ENCODE data around the gene SCO2.
"Not testable (repeated sequence)": the region's sequence is repeated elsewhere in the genome, so short reads cannot be mapped to it uniquely, and the experiment has no call there.

Gene SCO2

DNA sequence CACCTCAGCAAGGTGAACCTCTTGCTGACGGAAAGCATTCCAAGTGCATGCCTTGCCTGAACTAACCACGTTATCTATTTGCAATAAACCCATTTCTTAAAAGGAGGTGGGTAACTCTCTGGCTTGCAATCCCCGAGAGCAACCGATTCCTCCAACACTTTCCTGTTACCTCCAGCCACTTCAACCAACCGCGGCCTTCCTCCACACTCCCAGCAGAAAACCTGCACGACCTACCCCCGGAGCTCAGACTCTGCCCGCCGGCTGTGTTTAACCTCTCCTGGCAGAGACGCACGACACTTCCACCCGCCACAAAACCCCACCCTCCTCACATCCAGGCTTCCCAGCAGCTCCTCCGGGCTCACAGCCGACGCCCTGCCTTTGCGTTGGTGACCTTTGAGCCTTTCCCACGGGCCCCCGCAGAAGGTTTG is 708 bp downstream of the SCO2 start:
- H3K9me3 Mint-ChIP-seq = no peaks in the 10 kb centered on the region
- H3K27ac Mint-ChIP-seq = peak overlapping the region; percentile 95
- peaks cover 52% of the 10 kb centered on the region for H3K4me1 Mint-ChIP-seq (ENCODE audit: low read depth)
- H3K36me3 Mint-ChIP-seq (ENCODE audit: low read depth) = peaks cover 93% of the 10 kb centered on the region
- intact Hi-C loops (cut with micrococcal nuclease) = loop anchor here (1.0 to 5.0 kb wide), 2 partner anchors 38 to 98 kb away; partner anchors contain the start of gene SYCE3
- H3K4me3 Mint-ChIP-seq = peak overlapping the region; percentile 97
- no peaks in the 10 kb centered on the region for H3K27me3 Mint-ChIP-seq

DNA sequence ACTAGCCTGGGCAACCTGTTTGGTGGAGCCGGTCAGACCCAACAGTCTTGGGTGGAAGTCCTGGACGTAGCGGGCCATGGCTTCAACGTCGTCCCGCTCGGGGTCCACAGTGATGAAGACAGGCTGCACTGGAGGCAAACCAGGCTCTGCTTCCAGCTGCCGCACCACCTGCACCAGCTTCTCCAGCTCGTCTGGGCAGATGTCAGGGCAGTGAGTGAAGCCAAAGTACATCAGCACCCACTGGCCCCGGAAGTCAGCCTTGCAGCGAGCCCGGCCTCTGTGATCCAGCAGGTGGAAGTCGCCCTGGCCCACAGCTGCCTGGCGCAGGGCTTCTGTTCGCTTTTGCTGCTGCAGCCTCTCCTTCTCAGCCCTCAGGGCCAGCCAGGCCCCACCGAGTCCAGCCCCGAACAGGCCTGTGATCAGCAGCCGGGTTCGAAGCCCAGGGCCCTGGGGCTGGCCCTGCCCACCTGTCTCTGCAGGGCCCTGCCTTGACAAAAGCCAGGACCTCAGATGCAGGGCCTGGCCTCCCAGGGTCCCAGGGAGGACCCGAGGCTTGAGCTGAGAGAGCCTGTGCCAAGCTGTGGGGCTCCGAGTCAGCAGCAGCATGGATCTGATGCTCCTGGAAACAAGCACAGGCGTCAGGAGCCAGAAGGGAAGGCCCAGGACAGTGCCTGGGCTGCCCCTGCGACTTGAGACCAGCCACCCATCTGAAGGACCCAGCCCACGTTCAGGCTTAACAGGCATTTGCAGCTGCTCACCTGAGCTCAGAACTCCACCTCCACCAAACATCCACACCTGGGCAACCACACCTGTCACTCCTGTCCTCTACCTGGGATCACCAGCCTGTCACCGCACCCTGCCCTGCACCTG is 1.4 kb downstream of the SCO2 start:
- H3K36me3 Mint-ChIP-seq (ENCODE audit: low read depth) = peaks cover 93% of the 10 kb centered on the region

DNA sequence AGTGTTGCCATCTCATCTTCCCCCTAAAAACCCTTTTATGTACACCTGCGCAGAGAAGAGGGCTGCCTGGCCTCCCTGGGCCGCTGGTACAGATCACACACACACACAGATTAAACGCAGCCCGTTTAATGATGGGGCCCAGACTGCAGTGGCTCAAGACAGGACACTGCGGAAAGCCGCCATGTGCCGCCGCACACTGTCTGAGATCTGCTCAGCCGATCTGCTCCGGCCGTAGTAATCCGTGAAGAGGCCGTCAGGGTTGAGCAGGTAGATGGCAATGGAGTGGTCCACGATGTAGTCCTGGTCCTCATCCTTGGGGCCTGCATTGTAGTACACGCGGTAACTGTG is 2.0 kb downstream of the SCO2 start:
- Mint-ChIP-seq H3K4me1 (ENCODE audit: low read depth) (peaks cover 43% of the 10 kb centered on the region), H3K27ac (no peak overlapping the region), H3K36me3 (ENCODE audit: low read depth) (peaks cover 93% of the 10 kb centered on the region), H3K27me3 (no peaks in the 10 kb centered on the region), H3K4me3 (no peak overlapping the region), H3K9me3 (no peaks in the 10 kb centered on the region)
- intact Hi-C loops (cut with micrococcal nuclease) = no loop called here

More for the DNA sequence above, 1.4 kb downstream of the SCO2 start:
- Mint-ChIP-seq H3K9me3 (no peaks in the 10 kb centered on the region), H3K27me3 (no peaks in the 10 kb centered on the region), H3K4me1 (ENCODE audit: low read depth) (peaks cover 49% of the 10 kb centered on the region), H3K4me3 (peak overlapping the region; percentile 97), H3K27ac (peak overlapping the region; percentile 95)
- intact Hi-C loops (cut with micrococcal nuclease) = no loop called here

DNA sequence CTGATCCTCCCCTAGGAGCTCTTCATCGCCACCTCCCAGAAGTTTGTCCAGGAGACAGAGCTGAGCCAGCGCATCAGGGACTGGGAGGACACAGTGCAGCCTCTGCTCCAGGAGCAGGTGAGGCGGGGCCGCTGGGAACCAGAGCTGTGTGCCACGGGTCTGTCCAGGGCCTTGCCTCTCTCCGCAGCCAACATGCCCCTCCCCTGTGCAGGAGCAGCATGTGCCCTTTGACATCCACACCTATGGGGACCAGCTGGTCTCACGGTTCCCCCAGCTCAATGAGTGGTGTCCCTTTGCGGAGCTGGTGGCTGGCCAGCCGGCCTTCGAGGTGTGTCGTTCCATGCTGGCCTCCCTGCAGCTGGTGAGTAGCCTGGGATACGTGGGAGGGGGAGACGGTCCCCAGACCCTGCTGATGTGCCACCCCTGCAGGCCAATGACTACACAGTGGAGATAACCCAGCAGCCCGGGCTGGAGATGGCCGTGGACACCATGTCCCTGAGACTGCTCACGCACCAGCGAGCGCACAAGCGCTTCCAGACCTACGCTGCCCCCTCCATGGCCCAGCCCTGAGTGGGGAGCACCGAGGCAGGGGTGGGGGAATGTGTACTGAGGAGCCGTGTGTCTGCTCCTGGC is 2.5 kb downstream of the SCO2 start:
- Mint-ChIP-seq H3K9me3 (no peaks in the 10 kb centered on the region), H3K36me3 (ENCODE audit: low read depth) (peaks cover 93% of the 10 kb centered on the region), H3K27ac (no peak overlapping the region), H3K27me3 (no peaks in the 10 kb centered on the region), H3K4me1 (ENCODE audit: low read depth) (peaks cover 38% of the 10 kb centered on the region), H3K4me3 (no peak overlapping the region)
- intact Hi-C loops (cut with micrococcal nuclease) = no loop called here

DNA sequence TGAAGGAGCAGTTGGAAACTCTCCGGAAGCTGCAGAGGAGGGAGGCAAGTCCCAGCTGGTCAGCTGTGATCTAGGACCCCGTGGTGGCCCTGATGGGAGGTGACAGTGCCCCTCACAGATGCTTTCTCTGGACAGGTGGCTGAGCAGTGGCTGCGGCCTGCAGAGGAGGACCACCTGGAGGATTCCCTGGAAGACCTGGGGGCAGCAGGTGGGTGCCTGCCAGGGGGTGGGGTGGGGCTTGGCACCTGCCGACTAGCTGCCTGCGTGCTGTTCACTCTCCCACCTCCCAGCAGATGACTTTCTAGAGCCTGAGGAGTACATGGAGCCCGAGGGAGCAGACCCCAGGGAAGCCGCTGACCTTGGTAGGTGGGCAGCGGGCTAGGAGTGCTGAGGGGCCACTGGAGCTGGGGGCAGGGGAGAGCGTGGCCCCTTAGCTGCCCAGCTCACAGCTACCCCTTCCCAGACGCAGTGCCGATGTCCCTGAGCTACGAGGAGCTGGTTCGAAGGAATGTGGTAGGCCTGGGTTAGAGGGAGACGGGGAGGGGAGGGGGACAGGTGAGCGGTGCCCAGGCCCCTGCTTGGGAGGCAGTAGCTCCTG is 3.1 kb downstream of the SCO2 start:
- Mint-ChIP-seq H3K27ac (no peak overlapping the region), H3K9me3 (no peaks in the 10 kb centered on the region), H3K36me3 (ENCODE audit: low read depth) (peaks cover 93% of the 10 kb centered on the region), H3K4me3 (no peak overlapping the region), H3K4me1 (ENCODE audit: low read depth) (peaks cover 31% of the 10 kb centered on the region), H3K27me3 (no peaks in the 10 kb centered on the region)
- intact Hi-C loops (cut with micrococcal nuclease) = no loop called here

DNA sequence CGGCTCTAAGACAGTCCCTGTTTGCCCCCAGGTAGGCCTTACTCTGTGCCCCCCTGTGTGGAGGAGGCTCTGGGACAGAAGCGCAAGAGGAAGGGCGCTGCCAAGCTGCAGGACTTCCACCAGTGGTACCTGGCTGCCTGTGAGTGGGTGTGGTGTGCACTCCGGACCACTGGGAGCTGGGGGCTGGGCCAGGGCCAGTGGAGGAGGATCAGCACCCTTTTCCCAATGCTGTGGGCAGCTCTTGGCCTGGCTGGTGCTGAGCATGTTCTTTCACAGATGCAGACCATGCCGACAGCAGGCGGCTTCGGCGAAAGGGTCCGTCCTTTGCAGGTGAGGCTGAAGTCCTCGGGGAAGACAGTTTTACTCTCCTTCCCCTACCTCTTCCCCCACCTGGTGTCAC is 3.7 kb downstream of the SCO2 start:
- Mint-ChIP-seq H3K27me3 (no peaks in the 10 kb centered on the region), H3K36me3 (ENCODE audit: low read depth) (peaks cover 93% of the 10 kb centered on the region), H3K9me3 (no peaks in the 10 kb centered on the region), H3K4me1 (ENCODE audit: low read depth) (peaks cover 25% of the 10 kb centered on the region), H3K4me3 (no peak overlapping the region), H3K27ac (no peak overlapping the region)
- intact Hi-C loops (cut with micrococcal nuclease) = no loop called here

DNA sequence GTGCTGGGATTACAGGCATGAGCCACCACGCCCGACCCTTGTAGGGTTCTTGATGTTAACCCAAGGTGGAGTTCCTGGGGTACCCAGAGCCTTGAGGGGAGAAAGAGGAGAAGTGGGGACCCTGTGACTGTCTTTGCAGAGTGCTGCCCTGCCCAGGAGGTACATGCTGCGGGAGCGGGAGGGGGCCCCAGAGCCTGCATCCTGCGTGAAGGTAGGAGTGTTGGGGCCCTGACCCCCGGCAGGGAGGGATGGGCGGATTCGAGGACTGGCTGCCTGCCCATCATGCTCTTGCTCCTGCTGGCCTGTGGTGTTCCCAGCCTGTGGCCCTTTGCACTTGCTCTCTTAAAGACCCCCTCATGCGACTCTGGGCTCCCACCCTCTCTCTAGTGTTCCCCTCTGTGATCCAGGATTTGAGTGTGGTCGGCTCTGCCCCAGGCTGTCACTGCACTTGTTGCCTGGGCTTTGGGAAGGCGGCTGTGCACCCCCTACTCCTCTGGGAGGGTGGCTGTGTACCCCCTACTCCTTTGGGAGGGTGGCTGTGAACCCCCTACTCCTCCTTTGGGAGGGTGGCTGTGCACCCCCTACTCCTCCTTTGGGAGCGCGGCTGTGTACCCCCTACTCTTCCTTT is 4.5 kb downstream of the SCO2 start:
- Mint-ChIP-seq H3K27ac (no peak overlapping the region), H3K36me3 (ENCODE audit: low read depth) (peaks cover 95% of the 10 kb centered on the region), H3K9me3 (no peaks in the 10 kb centered on the region), H3K4me3 (no peak overlapping the region), H3K4me1 (ENCODE audit: low read depth) (peaks cover 23% of the 10 kb centered on the region), H3K27me3 (no peaks in the 10 kb centered on the region)
- intact Hi-C loops (cut with micrococcal nuclease) = no loop called here

DNA sequence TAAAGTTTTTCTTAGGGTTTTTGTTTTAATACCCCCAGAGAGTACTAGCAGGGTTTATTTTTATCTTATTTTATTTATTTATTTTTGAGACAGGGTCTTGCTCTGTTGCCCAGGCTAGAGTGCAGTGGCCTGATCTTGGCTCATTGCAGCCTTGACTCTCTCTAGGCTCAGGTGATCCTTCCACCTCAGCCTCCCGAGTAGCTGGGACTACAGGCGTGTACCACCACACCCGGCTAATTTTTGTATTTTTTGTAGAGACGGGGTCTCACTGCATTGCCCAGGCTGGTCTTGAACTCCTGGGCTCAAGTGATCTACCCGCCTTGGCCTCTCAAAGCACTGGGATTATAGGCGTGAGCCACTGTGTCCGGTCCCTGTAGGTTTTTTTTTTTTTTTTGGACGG is 5.2 kb downstream of the SCO2 start:
- H3K4me3 Mint-ChIP-seq; intact Hi-C loops (cut with micrococcal nuclease); H3K27ac Mint-ChIP-seq; H3K9me3 Mint-ChIP-seq; H3K27me3 Mint-ChIP-seq: not testable (repeated sequence)
- peaks cover 28% of the 10 kb centered on the region for H3K4me1 Mint-ChIP-seq (ENCODE audit: low read depth)
- peaks cover 91% of the 10 kb centered on the region for H3K36me3 Mint-ChIP-seq (ENCODE audit: low read depth)

DNA sequence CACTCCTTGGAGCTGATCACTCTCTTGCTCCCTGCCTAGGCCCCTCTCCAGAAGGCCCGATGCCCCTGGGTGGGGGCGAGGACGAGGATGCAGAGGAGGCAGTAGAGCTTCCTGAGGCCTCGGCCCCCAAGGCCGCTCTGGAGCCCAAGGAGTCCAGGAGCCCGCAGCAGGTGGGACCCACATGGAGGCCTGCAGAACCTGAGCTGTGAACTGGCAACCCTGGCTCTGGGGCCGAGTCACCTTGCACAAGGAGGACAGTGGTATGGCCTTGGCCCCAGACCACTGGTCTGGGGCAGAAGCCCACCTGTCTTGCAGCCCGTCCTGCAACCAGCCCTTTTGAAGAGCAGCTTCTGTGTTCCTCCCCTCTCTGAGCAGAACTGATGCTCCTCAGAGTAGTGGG is 6.2 kb downstream of the SCO2 start:
- H3K4me3 Mint-ChIP-seq = no peak overlapping the region
- intact Hi-C loops (cut with micrococcal nuclease) = no loop called here
- H3K27ac Mint-ChIP-seq = no peak overlapping the region
- peaks cover 87% of the 10 kb centered on the region for H3K36me3 Mint-ChIP-seq (ENCODE audit: low read depth)
- H3K4me1 Mint-ChIP-seq (ENCODE audit: low read depth) = peaks cover 18% of the 10 kb centered on the region
- H3K9me3 Mint-ChIP-seq = no peaks in the 10 kb centered on the region
- no peaks in the 10 kb centered on the region for H3K27me3 Mint-ChIP-seq

DNA sequence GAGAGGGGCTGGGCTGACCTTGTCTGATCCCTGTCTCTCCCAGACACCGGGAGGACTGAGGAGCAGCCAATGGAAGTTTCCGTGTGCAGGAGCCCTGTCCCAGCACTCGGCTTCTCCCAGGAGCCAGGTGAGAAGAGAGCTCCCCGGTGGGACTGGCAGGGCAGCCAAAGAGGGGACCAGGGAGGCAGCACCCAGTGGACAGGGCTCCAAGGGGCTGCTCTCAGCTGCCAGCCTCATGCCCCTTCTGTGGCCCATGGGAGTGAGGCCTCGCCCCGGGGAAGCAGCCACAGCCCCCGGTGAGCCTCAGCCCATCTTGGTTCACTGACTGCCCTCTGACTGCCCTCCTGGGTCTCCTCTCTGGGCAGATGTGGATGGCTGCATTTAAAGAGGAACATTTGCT is 6.8 kb downstream of the SCO2 start:
- intact Hi-C loops (cut with micrococcal nuclease) = no loop called here
- Mint-ChIP-seq H3K27me3 (no peaks in the 10 kb centered on the region), H3K4me1 (ENCODE audit: low read depth) (peaks cover 15% of the 10 kb centered on the region), H3K9me3 (no peaks in the 10 kb centered on the region), H3K36me3 (ENCODE audit: low read depth) (peaks cover 82% of the 10 kb centered on the region), H3K27ac (no peak overlapping the region), H3K4me3 (no peak overlapping the region)

DNA sequence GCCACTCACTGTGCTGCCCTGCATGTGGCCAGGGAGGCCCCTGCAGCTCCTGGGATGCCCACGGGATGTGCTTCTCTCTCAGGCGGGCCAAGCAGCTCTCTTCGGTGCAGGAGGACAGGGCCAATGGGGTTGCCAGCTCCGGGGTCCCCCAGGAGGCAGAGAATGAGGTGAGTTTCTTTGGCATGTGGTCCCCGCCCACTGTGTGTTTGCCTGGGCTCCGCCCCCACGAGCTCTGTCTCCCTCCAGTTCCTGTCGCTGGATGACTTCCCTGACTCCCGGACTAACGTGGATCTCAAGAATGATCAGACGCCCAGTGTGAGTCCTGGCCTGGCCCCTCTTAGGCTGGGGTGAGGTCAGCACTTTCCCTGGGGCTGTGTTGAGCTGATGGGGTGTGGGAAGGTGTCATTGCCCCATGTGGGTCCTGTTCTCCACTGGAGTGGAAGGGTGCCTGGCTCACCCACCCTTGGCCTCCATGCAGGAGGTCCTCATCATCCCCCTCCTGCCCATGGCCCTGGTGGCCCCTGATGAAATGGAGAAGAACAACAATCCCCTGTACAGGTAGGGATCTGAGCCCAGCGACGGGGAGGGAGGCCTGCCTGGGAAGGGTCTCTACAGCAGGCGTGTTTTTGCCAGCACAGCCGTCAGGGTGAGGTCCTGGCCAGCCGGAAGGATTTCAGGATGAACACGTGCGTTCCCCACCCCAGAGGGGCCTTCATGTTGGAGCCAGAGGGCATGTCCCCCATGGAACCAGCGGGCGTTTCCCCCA is 7.7 kb downstream of the SCO2 start:
- Mint-ChIP-seq H3K27me3 (no peaks in the 10 kb centered on the region), H3K4me1 (ENCODE audit: low read depth) (peaks cover 6% of the 10 kb centered on the region), H3K9me3 (no peaks in the 10 kb centered on the region), H3K4me3 (no peak overlapping the region), H3K27ac (no peak overlapping the region), H3K36me3 (ENCODE audit: low read depth) (peaks cover 73% of the 10 kb centered on the region)
- intact Hi-C loops (cut with micrococcal nuclease) = no loop called here

DNA sequence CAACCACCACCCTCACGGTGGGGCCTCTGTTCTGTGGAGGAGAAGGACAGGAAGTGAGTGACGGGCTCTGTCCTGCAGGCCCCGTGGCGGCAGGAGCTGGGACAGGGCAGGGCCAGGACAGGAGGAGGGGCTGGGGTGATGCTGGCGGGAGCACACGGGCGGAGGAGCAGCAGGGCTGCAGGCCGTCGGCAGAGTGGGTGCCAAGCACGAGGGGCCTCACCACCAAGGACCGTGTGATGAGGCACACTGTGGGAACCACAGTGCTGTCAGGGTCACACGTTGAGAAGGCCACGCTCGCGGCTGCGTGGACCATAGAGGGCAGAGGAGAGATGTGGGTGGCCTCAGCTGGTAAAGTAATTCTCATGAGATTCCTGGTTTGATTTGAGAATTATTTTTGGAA is 8.5 kb downstream of the SCO2 start:
- no peak overlapping the region for H3K27ac Mint-ChIP-seq
- peaks cover 72% of the 10 kb centered on the region for H3K36me3 Mint-ChIP-seq (ENCODE audit: low read depth)
- peaks cover 6% of the 10 kb centered on the region for H3K4me1 Mint-ChIP-seq (ENCODE audit: low read depth)
- H3K27me3 Mint-ChIP-seq = no peaks in the 10 kb centered on the region
- no peaks in the 10 kb centered on the region for H3K9me3 Mint-ChIP-seq
- H3K4me3 Mint-ChIP-seq = no peak overlapping the region
- intact Hi-C loops (cut with micrococcal nuclease) = no loop called here

DNA sequence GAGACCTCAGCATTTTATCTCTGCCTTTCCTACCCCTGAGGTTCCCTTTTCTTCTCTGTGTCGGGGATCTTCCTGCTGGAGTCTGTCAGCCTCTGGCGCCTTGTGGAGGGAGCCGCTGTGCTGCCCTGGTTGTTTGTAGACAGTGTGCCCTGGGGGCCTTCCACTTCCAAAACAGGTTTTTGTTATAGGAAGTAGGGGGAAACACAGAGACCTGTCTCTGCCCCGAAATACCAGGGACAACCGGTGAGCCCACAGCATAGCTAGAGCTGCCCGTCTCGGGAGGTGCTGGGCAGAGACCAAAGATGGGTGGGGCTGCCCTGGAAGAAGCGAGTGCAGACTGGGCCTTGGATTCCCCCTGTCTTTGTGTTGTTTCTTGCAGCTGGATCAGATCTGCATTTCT is 9.3 kb downstream of the SCO2 start:
- Mint-ChIP-seq H3K4me3 (no peak overlapping the region), H3K9me3 (no peaks in the 10 kb centered on the region), H3K36me3 (ENCODE audit: low read depth) (peaks cover 69% of the 10 kb centered on the region), H3K27ac (no peak overlapping the region), H3K27me3 (no peaks in the 10 kb centered on the region), H3K4me1 (ENCODE audit: low read depth) (peaks cover 6% of the 10 kb centered on the region)
- intact Hi-C loops (cut with micrococcal nuclease) = no loop called here

All from dendritic cell treated with granulocyte-macrophage colony-stimulating factor and Interleukin-4, amounts not matched to agents 40 ng/mL and 50 ng/mL, for 4 days (primary cell).